HepG2 (cell line): ENCODE results near the gene LDAF1. TPM values are rescaled to one million over a fixed set of nuclear protein-coding genes. Genes with fewer than 3 reads are reported as not detected.

ENCODE experiments used
- ATAC-seq: fragments of 200-7000 bp; cut with Tn5 transposase; 3 replicates; pipeline ENCODE4 v1.9.1; 2020; ENCODE audit warnings: mild to moderate bottlenecking, moderate library complexity
- Bru-seq: library from RNA; stranded (reverse); fragments of 400-500 nt; gene quantifications from one replicate; lab custom pipeline; 2021; lab: Mats Ljungman, UMichigan
- BruChase-seq, 2 experiments: library from RNA; stranded (reverse); fragments of 400-500 nt; gene quantifications; one replicate each; lab custom pipeline; 2021; lab: Mats Ljungman, UMichigan
- BruUV-seq: library from RNA; stranded (reverse); fragments of 400-500 nt; replicated peaks from 2 replicates; lab custom pipeline; 2021; lab: Mats Ljungman, UMichigan
- CTCF ChIA-PET: fragments of 300-600 bp; formaldehyde crosslinking; extraction: SDS; loops from one replicate; lab custom pipeline; 2021; ENCODE audit warnings: low total read pairs, inconsistent platforms, low intra/inter-chr PET ratio; lab: Yijun Ruan, JAX
- POLR2A ChIA-PET: fragments of 350-600 bp; sonication (Branson Sonifier 250); formaldehyde crosslinking; loops from one replicate; lab custom pipeline; 2020; ENCODE audit warnings: antibody characterized with exemption, inconsistent platforms; lab: Yijun Ruan, JAX
- DNase-seq: peaks from one replicate; pipeline ENCODE4 v3.0.0-alpha.2; 2015; ENCODE audit warnings: low spot score
- FAIRE-seq: peaks from 3 replicates; lab custom pipeline; 2011; peaks lifted over from hg19 to GRCh38; lab: Jason Lieb, UNC
- H2AFZ ChIP-seq: one replicate; pipeline ENCODE4 v1.6.1; 2011; ENCODE audit warnings: low read length, inconsistent platforms
- H3K27ac ChIP-seq: fragments of 300-600 bp; 3 replicates; pipeline ENCODE4 v1.8.0; 2011; ENCODE audit warnings: mixed run types, mild to moderate bottlenecking, mixed read lengths, low read length, inconsistent platforms; ENCODE audit not compliant: insufficient read depth; ENCODE audit errors: extremely low read length
- H3K27me3 ChIP-seq, 2 experiments: fragments of 200-600 bp in 1 of 2; 2 replicates in 1 of 2; 3 replicates in 1 of 2; pipeline versions ENCODE4 v1.6.0 to v1.8.0; 2011; ENCODE audit warnings: low read length in 2 of 2, mild to moderate bottlenecking in 2 of 2, moderate library complexity in 2 of 2, inconsistent platforms in 1 of 2; ENCODE audit not compliant: insufficient read depth in 2 of 2, control insufficient read depth in 1 of 2
- H3K36me3 ChIP-seq, 2 experiments: fragments of 200-600 bp in 1 of 2; replicated peaks in 1 of 2; 2 replicates in 1 of 2; 3 replicates in 1 of 2; pipeline versions ENCODE4 v1.5.1 to v1.8.0; 2011; ENCODE audit warnings: low read length in 2 of 2, inconsistent platforms in 1 of 2; ENCODE audit not compliant: insufficient read depth in 2 of 2, control insufficient read depth in 1 of 2
- H3K4me1 ChIP-seq: 2 replicates; pipeline ENCODE4 v1.5.1; 2012; ENCODE audit warnings: low read length, inconsistent platforms; ENCODE audit not compliant: insufficient read depth
- H3K4me2 ChIP-seq: 2 replicates; pipeline ENCODE4 v1.6.0; 2011; ENCODE audit warnings: low read depth, low read length, inconsistent platforms
- H3K4me3 ChIP-seq, 3 experiments: fragments of 200-600 bp in 1 of 3; sonication (generic), shearing (Covaris generic) in 1 of 3; replicated peaks in 1 of 3; 2 replicates each; pipeline ENCODE4 v1.5.1; 2011 to 2016; ENCODE audit warnings: low read length in 3 of 3, inconsistent platforms in 2 of 3, low read depth in 2 of 3, mild to moderate bottlenecking in 2 of 3, control low read depth in 1 of 3, mixed read lengths in 1 of 3; ENCODE audit not compliant: insufficient read depth in 1 of 3
- H3K79me2 ChIP-seq: one replicate; pipeline ENCODE4 v1.6.1; 2011; ENCODE audit warnings: low read length, inconsistent platforms; ENCODE audit not compliant: insufficient read depth
- H3K9ac ChIP-seq: 2 replicates; pipeline ENCODE4 v1.6.0; 2011; ENCODE audit warnings: mild to moderate bottlenecking, low read depth, low read length, inconsistent platforms; ENCODE audit not compliant: insufficient read depth
- H3K9me3 ChIP-seq: 2 replicates; pipeline ENCODE4 v1.5.1; 2012; ENCODE audit warnings: mild to moderate bottlenecking, low read length
- H4K20me1 ChIP-seq: 2 replicates; pipeline ENCODE4 v1.6.0; 2011; ENCODE audit warnings: inconsistent platforms, mild to moderate bottlenecking, low read length, moderate library complexity; ENCODE audit not compliant: insufficient read depth
- CCDC6 ChIP-seq: sonication (generic); formaldehyde crosslinking; IDR thresholded peaks from 2 replicates; pipeline ENCODE4 v1.8.1; 2022; ENCODE audit warnings: mild to moderate bottlenecking, missing genetic modification reagents, moderate library complexity
- CHD2 ChIP-seq: IDR thresholded peaks from 2 replicates; pipeline ENCODE4 v1.6.1; 2011; ENCODE audit warnings: low read depth, low read length, improper control_type of control experiment
- ELF3 ChIP-seq: IDR thresholded peaks from 2 replicates; pipeline ENCODE4 v1.6.1; 2016; ENCODE audit warnings: missing genetic modification reagents, missing compliant biosample characterization
- FOXO1 ChIP-seq: sonication (generic); formaldehyde crosslinking; IDR thresholded peaks from 2 replicates; pipeline ENCODE4 v1.4.0; 2020; ENCODE audit warnings: missing genetic modification reagents
- HCFC1 ChIP-seq: fragments of 150-350 bp; IDR thresholded peaks from 2 replicates; pipeline ENCODE4 v1.6.1; 2014; ENCODE audit warnings: low read depth, low read length
- HMG20B ChIP-seq: conservative IDR thresholded peaks from 2 replicates; pipeline ENCODE4 v1.6.1; 2016; ENCODE audit warnings: missing genetic modification reagents, missing compliant biosample characterization
- KDM2A ChIP-seq: sonication (generic); formaldehyde crosslinking; IDR thresholded peaks from 2 replicates; pipeline ENCODE4 v1.4.0; 2020; ENCODE audit warnings: low read depth, missing genetic modification reagents, borderline replicate concordance
- NR2F2 ChIP-seq: IDR thresholded peaks from 2 replicates; pipeline ENCODE4 v1.6.1; 2012; ENCODE audit warnings: low read depth, inconsistent platforms, borderline replicate concordance
- ZNF879 ChIP-seq: sonication (generic); formaldehyde crosslinking; IDR thresholded peaks from 2 replicates; pipeline ENCODE4 v1.8.1; 2023; ENCODE audit warnings: missing genetic modification reagents
- WGBS: methylation state at CpG from one replicate; pipeline ENCODE4 v1.1.6; 2017; ENCODE audit warnings: low lambda C conversion rate; 5-methylcytosine and 5-hydroxymethylcytosine counted together
- in situ Hi-C: cut with HindIII; loops from 2 replicates; pipeline ENCODE4 v1.10.0; 2017; ENCODE audit warnings: low pct_unique_long_range_greater_than_20kb; ENCODE audit not compliant: extremely low pct_ligation_motif_present
- intact Hi-C: fragments of 100-400 bp; cut with micrococcal nuclease; formaldehyde crosslinking; loops from one replicate; pipeline ENCODE4 v1.10.0; 2022; ENCODE audit not compliant: unreplicated experiment
- long read RNA-seq, 2 experiments: library from RNA in 1 of 2; library from polyadenylated mRNA in 1 of 2; stranded (forward) in 1 of 2; unstranded in 1 of 2; transcript quantifications; one replicate each; pipeline ENCODE4 v2.0.0, GENCODE V29; 2019 to 2022
- polyA minus RNA-seq, 3 experiments: library from RNA; depleted of rRNA, polyadenylated mRNA; stranded (reverse); fragments of >200 nt; gene quantifications; 2 replicates each; pipeline ENCODE4 v1.2.3, GENCODE V29; 2011; ENCODE audit warnings: low replicate concordance in 1 of 3
- polyA plus RNA-seq, 8 experiments: library from polyadenylated mRNA; depleted of rRNA in 3 of 8; stranded (reverse) in 7 of 8; unstranded in 1 of 8; fragments of >200 nt; fragmentation: Illumina TruSeq in 4 of 8; extraction: Trizol in 4 of 8; gene quantifications; 2 replicates each; pipeline versions ENCODE4 v1.2.1 to v1.2.3, GENCODE V29; 2011 to 2016; ENCODE audit warnings: low read depth in 4 of 8, missing spikeins in 1 of 8, mixed read lengths in 1 of 8; ENCODE audit not compliant: insufficient read depth in 1 of 8
- total RNA-seq, 5 experiments: library from RNA; depleted of rRNA; stranded (reverse); fragments of >200 nt; fragmentation: Illumina TruSeq; extraction: Trizol; gene quantifications; 2 replicates each; pipeline ENCODE4 v1.2.3, GENCODE V29; 2016; ENCODE audit warnings: low read depth in 1 of 5
- TF ChIP-seq, protein P1 (sequence below): sonication (generic); formaldehyde crosslinking; IDR thresholded peaks from 2 replicates; pipeline ENCODE4 v1.4.0; 2020; ENCODE audit warnings: missing genetic modification reagents

LDAF1 gene
- 6.3 and 8.3 TPM in 2 replicates for total RNA-seq (2016; rRNA removed; fragmentation: Illumina TruSeq; extraction: Trizol)
- 5.1 and 6.2 TPM in 2 replicates for total RNA-seq (2016; cell fraction: cytosol; rRNA removed; fragmentation: Illumina TruSeq; extraction: Trizol; ENCODE audit: low read depth)
- total RNA-seq (2016; cell fraction: insoluble cytoplasmic fraction; rRNA removed; fragmentation: Illumina TruSeq; extraction: Trizol): 6.8 and 8.4 TPM in 2 replicates
- 13.3 and 13.4 TPM in 2 replicates for total RNA-seq (2016; cell fraction: membrane; rRNA removed; fragmentation: Illumina TruSeq; extraction: Trizol)
- total RNA-seq (2016; cell fraction: nucleus; rRNA removed; fragmentation: Illumina TruSeq; extraction: Trizol): 6.2 and 6.7 TPM in 2 replicates
- 7.5 and 8.8 TPM in 2 replicates for polyA plus RNA-seq (2011; rRNA removed)
- 9.4 and 12.9 TPM in 2 replicates for polyA plus RNA-seq (2011; cell fraction: cytosol; rRNA removed)
- 3.2 and 3.7 TPM in 2 replicates for polyA plus RNA-seq (2011; cell fraction: nucleus; rRNA removed)
- 5.9 and 7.9 TPM in 2 replicates for polyA plus RNA-seq (2012)
- polyA plus RNA-seq (2016; cell fraction: cytosol; fragmentation: Illumina TruSeq; extraction: Trizol; ENCODE audit: low read depth): 4.6 and 5.6 TPM in 2 replicates
- polyA plus RNA-seq (2016; cell fraction: insoluble cytoplasmic fraction; fragmentation: Illumina TruSeq; extraction: Trizol; ENCODE audit: low read depth): 6.6 and 7.2 TPM in 2 replicates
- polyA plus RNA-seq (2016; cell fraction: membrane; fragmentation: Illumina TruSeq; extraction: Trizol; ENCODE audit: low read depth): 8.1 and 9.5 TPM in 2 replicates
- 7.7 and 8.6 TPM in 2 replicates for polyA plus RNA-seq (2016; cell fraction: nucleus; fragmentation: Illumina TruSeq; extraction: Trizol; ENCODE audit: insufficient read depth, low read depth)
- polyA minus RNA-seq (2011; rRNA and poly(A)+ RNA removed; ENCODE audit: low replicate concordance): 14.0 and 19.1 TPM in 2 replicates
- 5.4 and 6.3 TPM in 2 replicates for polyA minus RNA-seq (2011; cell fraction: cytosol; rRNA and poly(A)+ RNA removed)
- 2.6 and 3.9 TPM in 2 replicates for polyA minus RNA-seq (2011; cell fraction: nucleus; rRNA and poly(A)+ RNA removed)
- percentile 43 among the genes with signal in this experiment for Bru-seq, nascent RNA
- BruChase-seq, experiment 1, labeled RNA remaining after a 6-hour chase: percentile 48 among the genes with signal in this experiment
- percentile 41 among the genes with signal in this experiment for BruChase-seq, experiment 2, labeled RNA remaining after a 2-hour chase
- long read RNA-seq, experiment 1, partial matches to known transcripts: 0 of 13 reads
- long read RNA-seq, experiment 1, other reads (novel, unspliced or antisense): 5 of 13 reads
- long read RNA-seq, experiment 2, partial matches to known transcripts: 3 of 26 reads
- long read RNA-seq, experiment 2, other reads (novel, unspliced or antisense): 18 of 26 reads

GRCh38 chr16:21158208-21159110 is at the start of gene LDAF1:
Gene LDAF1, plus strand, starts transcription at chr16:21158674. Its CDS starts 2,509 bp downstream, at chr16:21161183.
- WGBS: 4% methylated on average over 36 of the region's 59 CpGs
- FAIRE-seq (no peak), DNase-seq (peak; percentile 33), ATAC-seq (peak; percentile 93)
- Histone ChIP-seq H3K9ac (peak within 1 kb of the TSS; percentile 48), H3K4me3 (peak within 1 kb of the TSS; percentile 79 to 88 (median 80)), H3K27me3 (peaks cover 2 to 18% of the 10 kb centered on the region in 2 experiments; a peak in 2 of 5 replicates), H3K36me3 (no peaks in the 10 kb centered on the region), H3K9me3 (no peaks in the 10 kb centered on the region), H3K79me2 (no peaks in the 10 kb centered on the region), H3K4me1 (peaks cover 33% of the 10 kb centered on the region), H2AFZ (no peak within 1 kb of the TSS), H3K27ac (no peak within 1 kb of the TSS), H3K4me2 (peak within 1 kb of the TSS; percentile 98), H4K20me1 (no peaks in the 10 kb centered on the region)
- intact Hi-C loops: loop anchor here (5.0 to 10.0 kb wide), 2 partner anchors 189 to 396 kb away; no protein-coding TSS in a partner anchor
- POLR2A ChIA-PET: interaction anchor here (1.1 to 1.8 kb wide), 2 partner anchors 29 to 142 kb away, joined by 5 to 12 read pairs; no protein-coding TSS in a partner anchor
- CTCF ChIA-PET: interaction anchor here (0.7 to 4.0 kb wide), 3 partner anchors 120 to 142 kb away, joined by 3 to 60 read pairs (median 4); partner anchors contain the start of gene CRYM
- in situ Hi-C loops: loop anchor here (5.0 to 25.0 kb wide), 3 partner anchors 144 to 1179 kb away; no protein-coding TSS in a partner anchor
- BruUV-seq: no TSS peak
- TF ChIP-seq KDM2A (peak; percentile 83; the same call in 1 of the 2 replicates), HMG20B (CRISPR knock-in tag) (no peak), ZNF879 (CRISPR knock-in tag) (no peak), HCFC1 (no peak), FOXO1 (CRISPR knock-in tag) (peak; percentile 49; the same call in 1 of the 2 replicates), ELF3 (peak; percentile 84), CCDC6 (no peak), CHD2 (no peak), NR2F2 (no peak)
- TF ChIP-seq, protein P1, sequence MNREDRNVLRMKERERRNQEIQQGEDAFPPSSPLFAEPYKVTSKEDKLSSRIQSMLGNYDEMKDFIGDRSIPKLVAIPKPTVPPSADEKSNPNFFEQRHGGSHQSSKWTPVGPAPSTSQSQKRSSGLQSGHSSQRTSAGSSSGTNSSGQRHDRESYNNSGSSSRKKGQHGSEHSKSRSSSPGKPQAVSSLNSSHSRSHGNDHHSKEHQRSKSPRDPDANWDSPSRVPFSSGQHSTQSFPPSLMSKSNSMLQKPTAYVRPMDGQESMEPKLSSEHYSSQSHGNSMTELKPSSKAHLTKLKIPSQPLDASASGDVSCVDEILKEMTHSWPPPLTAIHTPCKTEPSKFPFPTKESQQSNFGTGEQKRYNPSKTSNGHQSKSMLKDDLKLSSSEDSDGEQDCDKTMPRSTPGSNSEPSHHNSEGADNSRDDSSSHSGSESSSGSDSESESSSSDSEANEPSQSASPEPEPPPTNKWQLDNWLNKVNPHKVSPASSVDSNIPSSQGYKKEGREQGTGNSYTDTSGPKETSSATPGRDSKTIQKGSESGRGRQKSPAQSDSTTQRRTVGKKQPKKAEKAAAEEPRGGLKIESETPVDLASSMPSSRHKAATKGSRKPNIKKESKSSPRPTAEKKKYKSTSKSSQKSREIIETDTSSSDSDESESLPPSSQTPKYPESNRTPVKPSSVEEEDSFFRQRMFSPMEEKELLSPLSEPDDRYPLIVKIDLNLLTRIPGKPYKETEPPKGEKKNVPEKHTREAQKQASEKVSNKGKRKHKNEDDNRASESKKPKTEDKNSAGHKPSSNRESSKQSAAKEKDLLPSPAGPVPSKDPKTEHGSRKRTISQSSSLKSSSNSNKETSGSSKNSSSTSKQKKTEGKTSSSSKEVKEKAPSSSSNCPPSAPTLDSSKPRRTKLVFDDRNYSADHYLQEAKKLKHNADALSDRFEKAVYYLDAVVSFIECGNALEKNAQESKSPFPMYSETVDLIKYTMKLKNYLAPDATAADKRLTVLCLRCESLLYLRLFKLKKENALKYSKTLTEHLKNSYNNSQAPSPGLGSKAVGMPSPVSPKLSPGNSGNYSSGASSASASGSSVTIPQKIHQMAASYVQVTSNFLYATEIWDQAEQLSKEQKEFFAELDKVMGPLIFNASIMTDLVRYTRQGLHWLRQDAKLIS (CRISPR knock-in tag): no peak
